ENCODE measurements around the gene SUCO.

DNA sequence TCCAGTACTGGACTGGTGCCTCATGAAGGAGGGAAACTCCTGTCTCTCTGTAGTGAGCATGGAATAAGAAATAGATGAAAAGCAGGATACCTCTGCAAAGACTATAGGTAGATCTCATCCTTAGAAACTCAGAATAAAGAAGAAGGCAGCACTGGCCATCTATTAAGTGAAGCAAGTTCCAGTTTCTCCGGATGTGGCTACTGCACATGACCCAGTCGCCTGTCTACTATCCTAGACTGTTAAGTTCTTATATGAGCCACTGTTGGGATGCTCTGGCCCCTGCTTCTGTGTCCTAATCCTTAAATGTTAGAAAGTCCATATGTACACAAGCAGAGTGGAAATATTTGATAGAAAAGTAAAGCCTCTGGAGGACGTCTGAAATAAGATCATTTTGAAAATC lies 128.2 kb downstream of the SUCO start:
- TF ChIP-seq CTCF (IDR thresholded peaks at IDR 0.05; ENCODE audit: poor library complexity), result no peak
- TF ChIP-seq EZH2 (IDR thresholded peaks at IDR 0.05; ENCODE audit: borderline replicate concordance), result no peak
- TF ChIP-seq EZH2phosphoT487 (IDR thresholded peaks at IDR 0.05; ENCODE audit: low read depth, severe bottlenecking, unreplicated experiment), result no peak
